ENCODE data around the gene VANGL1.
A peak's percentile ranks its signal among the peaks of the same experiment; 100 is the strongest.
"Not testable (repeated sequence)": the region's sequence is repeated elsewhere in the genome, so short reads cannot be mapped to it uniquely, and the experiment has no call there.

The VANGL1 gene

GRCh38 chr1:115641762-115642167, at the start of gene VANGL1:
Gene VANGL1, plus strand, starts transcription at chr1:115641970. Its CDS starts 9,444 bp downstream, at chr1:115651414.
- DNase-seq, result no peak

GRCh38 chr1:115592264-115592663, 49.5 kb upstream of the VANGL1 start:
- no peak for DNase-seq

- no peak for DNase-seq
These were observed 48.2 kb upstream of the VANGL1 start for GRCh38 chr1:115593365-115594259.

GRCh38 chr1:115594600-115594999, 47.2 kb upstream of the VANGL1 start:
- DNase-seq, result no peak

GRCh38 chr1:115595279-115596079, 46.3 kb upstream of the VANGL1 start:
- DNase-seq, result peak; percentile 9 to 36 (median 26)

GRCh38 chr1:115596080-115596780, 45.5 kb upstream of the VANGL1 start:
- DNase-seq, result no peak

- DNase-seq, result no peak
These were observed 37.3 kb upstream of the VANGL1 start for GRCh38 chr1:115604508-115604907.

- DNase-seq, result no peak
These were observed 35.5 kb upstream of the VANGL1 start for GRCh38 chr1:115606305-115606704.

GRCh38 chr1:115609021-115609420, 32.7 kb upstream of the VANGL1 start:
- no peak for DNase-seq

- no peak for DNase-seq
These were observed 28.0 kb upstream of the VANGL1 start for GRCh38 chr1:115613767-115614166.

GRCh38 chr1:115620453-115620852, 21.3 kb upstream of the VANGL1 start:
- no peak for DNase-seq

- no peak for DNase-seq
These were observed 20.8 kb upstream of the VANGL1 start for GRCh38 chr1:115620950-115621349.

GRCh38 chr1:115624859-115625258, 16.9 kb upstream of the VANGL1 start:
- DNase-seq, result no peak

GRCh38 chr1:115630342-115630741, 11.4 kb upstream of the VANGL1 start:
- DNase-seq, result no peak

- DNase-seq, result no peak
These were observed 9.3 kb upstream of the VANGL1 start for GRCh38 chr1:115632251-115633026.

GRCh38 chr1:115633606-115634005, 8.2 kb upstream of the VANGL1 start:
- not testable (repeated sequence) for DNase-seq

- DNase-seq, result not testable (repeated sequence)
These were observed 4.5 kb upstream of the VANGL1 start for GRCh38 chr1:115637247-115637646.

- DNase-seq, result no peak
These were observed 1.4 kb upstream of the VANGL1 start for GRCh38 chr1:115640384-115640783.

GRCh38 chr1:115642168-115643072, 650 bp downstream of the VANGL1 start:
- peak in 2 of 4 experiments; percentile 2 to 6 for DNase-seq

GRCh38 chr1:115643225-115643624, 1.5 kb downstream of the VANGL1 start:
- DNase-seq, result no peak

- no peak for DNase-seq
These were observed 1.9 kb downstream of the VANGL1 start for GRCh38 chr1:115643666-115644065.
